Uterus (tissue), 4 donors: ENCODE data around the gene IL32. TPM values are rescaled to one million over a fixed set of nuclear protein-coding genes. Genes with fewer than 3 reads are reported as not detected.
A peak's percentile ranks its signal among the peaks of the same experiment; 100 is the strongest.

Experiments used
- DNase-seq, 2 donors: peaks; one replicate each; pipeline ENCODE4 v3.0.0-alpha.2; 2019 to 2020
- H3K27ac ChIP-seq, 2 donors: fragments of 200-600 bp; sonication (generic); 1 replicate in 1 of 2; 2 replicates in 1 of 2; pipeline ENCODE4 v1.5.1; 2016 to 2018
- H3K27me3 ChIP-seq, 2 donors: fragments of 200-600 bp; sonication (generic); one replicate each; pipeline ENCODE4 v1.5.1; 2018 to 2019; ENCODE audit warnings: control low read depth in 1 of 2
- H3K36me3 ChIP-seq, 2 donors: fragments of 200-600 bp; sonication (generic); one replicate each; pipeline ENCODE4 v1.5.1; 2019; ENCODE audit warnings: control low read depth in 1 of 2
- H3K4me1 ChIP-seq, 2 donors: fragments of 200-600 bp; sonication (generic); one replicate each; pipeline ENCODE4 v1.5.1; 2018 to 2019; ENCODE audit warnings: control low read depth in 1 of 2
- H3K4me3 ChIP-seq, 2 donors: fragments of 200-600 bp; sonication (generic); 1 replicate in 1 of 2; 2 replicates in 1 of 2; pipeline ENCODE4 v1.5.1; 2018 to 2019; ENCODE audit warnings: mild to moderate bottlenecking in 1 of 2
- H3K9me3 ChIP-seq, 2 donors: fragments of 200-600 bp; sonication (generic); one replicate each; pipeline ENCODE4 v1.5.1; 2019; ENCODE audit warnings: control low read depth in 1 of 2
- POLR2A ChIP-seq, 2 donors: fragments of 450-650 bp; IDR thresholded peaks; one replicate each; pipeline ENCODE4 v1.6.1; 2016; ENCODE audit warnings: antibody characterized with exemption in 2 of 2, mild to moderate bottlenecking in 1 of 2, moderate library complexity in 1 of 2
- intact Hi-C: fragments of 100-400 bp; cut with DNase I; formaldehyde crosslinking; loops from one replicate; pipeline ENCODE4 v1.15.1; 2023; ENCODE audit warnings: low total_unique reads
- total RNA-seq, 4 donors: library from RNA; depleted of rRNA in 3 of 4; stranded (reverse); fragments of >200 nt in 3 of 4; gene quantifications; one replicate each; pipeline versions ENCODE4 v1.1.0 to v1.2.4, GENCODE V29; 2014 to 2023
- TF ChIP-seq, protein P1 (sequence below), 4 experiments: fragments of 200-600 bp in 2 of 4; fragments of 450-650 bp in 2 of 4; sonication (generic) in 2 of 4; IDR thresholded peaks; one replicate each; pipeline ENCODE4 v1.5.1; 2016 to 2019; ENCODE audit warnings: antibody characterized with exemption in 4 of 4, mild to moderate bottlenecking in 2 of 4, moderate library complexity in 1 of 4
- donor health status: DM: yes; HTN: yes; CAD: no.

Gene IL32
- total RNA-seq, 4 donors from 2014 or later: 7.5 to 37.1 (median 20.9) TPM

- Histone ChIP-seq H3K36me3 (no peaks in the 10 kb centered on the region), H3K4me3 (peak overlapping the region; percentile 51 to 78), H3K9me3 (no peaks in the 10 kb centered on the region), H3K27me3 (peaks cover 9 to 12% of the 10 kb centered on the region in 2 donors), H3K4me1 (peaks cover 0 to 18% of the 10 kb centered on the region in 2 donors), H3K27ac (peak overlapping the region in 1 of 2 donors; percentile 95)
- DNase-seq: no peak
- TF ChIP-seq, protein P1, sequence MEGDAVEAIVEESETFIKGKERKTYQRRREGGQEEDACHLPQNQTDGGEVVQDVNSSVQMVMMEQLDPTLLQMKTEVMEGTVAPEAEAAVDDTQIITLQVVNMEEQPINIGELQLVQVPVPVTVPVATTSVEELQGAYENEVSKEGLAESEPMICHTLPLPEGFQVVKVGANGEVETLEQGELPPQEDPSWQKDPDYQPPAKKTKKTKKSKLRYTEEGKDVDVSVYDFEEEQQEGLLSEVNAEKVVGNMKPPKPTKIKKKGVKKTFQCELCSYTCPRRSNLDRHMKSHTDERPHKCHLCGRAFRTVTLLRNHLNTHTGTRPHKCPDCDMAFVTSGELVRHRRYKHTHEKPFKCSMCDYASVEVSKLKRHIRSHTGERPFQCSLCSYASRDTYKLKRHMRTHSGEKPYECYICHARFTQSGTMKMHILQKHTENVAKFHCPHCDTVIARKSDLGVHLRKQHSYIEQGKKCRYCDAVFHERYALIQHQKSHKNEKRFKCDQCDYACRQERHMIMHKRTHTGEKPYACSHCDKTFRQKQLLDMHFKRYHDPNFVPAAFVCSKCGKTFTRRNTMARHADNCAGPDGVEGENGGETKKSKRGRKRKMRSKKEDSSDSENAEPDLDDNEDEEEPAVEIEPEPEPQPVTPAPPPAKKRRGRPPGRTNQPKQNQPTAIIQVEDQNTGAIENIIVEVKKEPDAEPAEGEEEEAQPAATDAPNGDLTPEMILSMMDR (IDR thresholded peaks at IDR 0.05): no peak
- no peak for TF ChIP-seq POLR2A (IDR thresholded peaks at IDR 0.05)
- intact Hi-C loops: no loop called here
Observed at GRCh38 chr16:3019594-3020246, 45.7 kb upstream of the IL32 start.

GRCh38 chr16:3020247-3020603 lies 45.2 kb upstream of the IL32 start, which contains the start of gene TNFRSF12A:
Gene TNFRSF12A (plus strand): TSS chr16:3020368. CDS start chr16:3020398, 30 bp downstream.
- intact Hi-C loops: no loop called here
- Histone ChIP-seq H3K36me3 (no peaks in the 10 kb centered on the region), H3K9me3 (no peaks in the 10 kb centered on the region), H3K4me3 (peak within 1 kb of the TSS; percentile 51 to 78), H3K4me1 (peaks cover 0 to 18% of the 10 kb centered on the region in 2 donors), H3K27ac (peak within 1 kb of the TSS; percentile 94 to 95), H3K27me3 (peaks cover 9 to 12% of the 10 kb centered on the region in 2 donors)
- TF ChIP-seq POLR2A (IDR thresholded peaks at IDR 0.05): peak; percentile 76 to 90
- TF ChIP-seq, protein P1 (IDR thresholded peaks at IDR 0.05): peak in 2 of 4 experiments; percentile 19 to 28
- peak; percentile 68 to 80 for DNase-seq

GRCh38 chr16:3020604-3021448 lies 44.6 kb upstream of the IL32 start:
- intact Hi-C loops: no loop called here
- Histone ChIP-seq H3K27me3 (peaks cover 9 to 12% of the 10 kb centered on the region in 2 donors), H3K27ac (peak overlapping the region; percentile 94 to 95), H3K9me3 (no peaks in the 10 kb centered on the region), H3K4me3 (peak overlapping the region; percentile 51 to 78), H3K4me1 (peaks cover 0 to 18% of the 10 kb centered on the region in 2 donors), H3K36me3 (no peaks in the 10 kb centered on the region)
- TF ChIP-seq POLR2A (IDR thresholded peaks at IDR 0.05): no peak
- TF ChIP-seq, protein P1 (IDR thresholded peaks at IDR 0.05): no peak
- DNase-seq: peak; percentile 88 to 89

- DNase-seq: peak; percentile 80 to 81
- Histone ChIP-seq H3K4me1 (peaks cover 0 to 18% of the 10 kb centered on the region in 2 donors), H3K27ac (peak overlapping the region; percentile 94 to 95), H3K4me3 (peak overlapping the region; percentile 51 to 78), H3K9me3 (no peaks in the 10 kb centered on the region), H3K27me3 (peaks cover 9 to 12% of the 10 kb centered on the region in 2 donors), H3K36me3 (no peaks in the 10 kb centered on the region)
- intact Hi-C loops: no loop called here
- TF ChIP-seq POLR2A (IDR thresholded peaks at IDR 0.05): no peak
- TF ChIP-seq, protein P1 (IDR thresholded peaks at IDR 0.05): peak in 1 of 4 experiments; percentile 20
Observed at GRCh38 chr16:3021449-3022207, 43.8 kb upstream of the IL32 start.
